GM08714 (cell line): ENCODE results near the gene DEGS1.

Source experiments
- H3K4me3 ChIP-seq: fragments of 200-500 bp; sonication (Bioruptor generic); 2 replicates; pipeline ENCODE4 v1.5.1; 2014; ENCODE audit warnings: mild to moderate bottlenecking, low read length, inconsistent platforms
- ZNF274 ChIP-seq: IDR thresholded peaks from 2 replicates; pipeline ENCODE4 v1.6.1; 2012; ENCODE audit warnings: mild to moderate bottlenecking, low read depth, low read length

DEGS1 gene

DNA sequence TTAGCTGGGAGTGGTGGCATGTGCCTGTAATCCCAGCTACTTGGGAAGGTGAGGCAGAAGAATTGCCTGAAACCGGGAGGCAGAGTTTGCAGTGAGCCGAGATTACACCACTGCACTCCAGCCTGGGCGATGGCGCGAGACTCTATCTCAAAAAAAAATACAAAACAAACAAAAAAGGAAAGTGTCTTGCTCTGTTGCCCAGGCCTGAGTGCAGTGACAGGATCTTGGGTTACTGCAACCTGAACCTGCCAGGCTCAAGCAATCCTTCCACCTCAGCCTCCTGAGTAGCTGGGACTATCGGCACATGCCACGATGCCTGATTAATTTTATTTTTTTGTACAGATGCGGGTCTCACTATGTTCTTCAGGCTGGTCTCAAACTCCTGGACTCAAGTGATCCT, 33.3 kb downstream of the DEGS1 start:
- H3K4me3 ChIP-seq = no peak overlapping the region
- TF ChIP-seq ZNF274 = no peak

GRCh38 chr1:224217655-224218623, 34.9 kb downstream of the DEGS1 start:
- TF ChIP-seq ZNF274 = no peak
- no peak overlapping the region for H3K4me3 ChIP-seq

GRCh38 chr1:224219011-224219611, 36.1 kb downstream of the DEGS1 start:
- H3K4me3 ChIP-seq = no peak overlapping the region
- no peak for TF ChIP-seq ZNF274

- no peak overlapping the region for H3K4me3 ChIP-seq
- no peak for TF ChIP-seq ZNF274
Measured at GRCh38 chr1:224219612-224220059, 36.6 kb downstream of the DEGS1 start.

GRCh38 chr1:224223819-224224714, 41.0 kb downstream of the DEGS1 start:
- TF ChIP-seq ZNF274 = no peak
- no peak overlapping the region for H3K4me3 ChIP-seq

DNA sequence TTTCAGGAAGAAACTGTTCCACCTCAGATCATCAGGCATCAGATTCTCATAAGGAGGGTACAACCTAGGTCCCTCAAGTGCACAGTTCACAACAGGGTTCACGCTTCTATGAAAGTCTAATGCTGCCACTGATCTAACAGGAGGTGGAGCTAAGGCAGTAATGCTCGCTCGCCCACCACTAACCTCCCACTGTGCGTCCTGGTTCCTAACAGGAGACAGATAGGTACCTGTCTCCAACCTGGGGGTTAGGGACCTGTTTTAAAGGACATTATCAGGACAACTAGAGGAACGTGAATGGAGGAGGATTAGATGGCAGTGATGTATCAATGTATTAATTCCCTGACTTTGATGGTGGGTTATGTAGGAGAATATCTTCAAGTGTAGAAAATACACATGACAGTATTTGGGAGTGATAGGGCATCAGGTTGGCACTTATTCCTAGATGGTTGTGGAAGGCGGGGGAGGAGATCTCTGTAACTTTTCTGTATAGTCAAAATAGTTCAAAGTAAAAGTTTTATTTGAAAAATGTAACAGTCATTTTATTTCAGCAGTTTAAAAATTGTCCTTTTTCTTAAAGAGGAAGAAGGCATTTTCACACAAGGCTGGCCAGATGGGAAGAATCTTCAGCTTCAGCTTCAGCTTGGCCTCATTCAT, 43.9 kb downstream of the DEGS1 start:
- TF ChIP-seq ZNF274 = no peak
- no peak overlapping the region for H3K4me3 ChIP-seq

DNA sequence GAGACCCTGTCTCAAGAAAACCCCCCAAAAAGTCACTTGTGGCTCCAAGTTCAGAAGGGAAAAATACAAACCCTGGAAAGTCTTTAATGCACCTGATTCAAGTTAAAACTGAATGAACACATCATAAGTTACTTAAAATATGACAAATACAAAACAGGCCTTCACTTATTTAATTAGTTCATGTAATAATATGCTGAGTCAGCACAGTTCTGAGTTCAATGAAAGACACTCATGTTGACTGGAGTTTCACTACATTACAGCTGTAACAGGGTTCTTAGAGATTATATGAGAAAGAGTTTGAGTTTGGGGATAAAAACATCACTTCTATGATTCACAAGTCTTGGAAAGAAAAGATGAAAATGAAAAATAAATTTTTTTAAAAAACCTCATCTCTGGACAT, 51.0 kb downstream of the DEGS1 start:
- no peak overlapping the region for H3K4me3 ChIP-seq
- no peak for TF ChIP-seq ZNF274

- no peak for TF ChIP-seq ZNF274
- H3K4me3 ChIP-seq = no peak overlapping the region
Measured at GRCh38 chr1:224235813-224236493, 52.9 kb downstream of the DEGS1 start.

GRCh38 chr1:224237119-224237881, 54.3 kb downstream of the DEGS1 start:
- H3K4me3 ChIP-seq = no peak overlapping the region
- no peak for TF ChIP-seq ZNF274

DNA sequence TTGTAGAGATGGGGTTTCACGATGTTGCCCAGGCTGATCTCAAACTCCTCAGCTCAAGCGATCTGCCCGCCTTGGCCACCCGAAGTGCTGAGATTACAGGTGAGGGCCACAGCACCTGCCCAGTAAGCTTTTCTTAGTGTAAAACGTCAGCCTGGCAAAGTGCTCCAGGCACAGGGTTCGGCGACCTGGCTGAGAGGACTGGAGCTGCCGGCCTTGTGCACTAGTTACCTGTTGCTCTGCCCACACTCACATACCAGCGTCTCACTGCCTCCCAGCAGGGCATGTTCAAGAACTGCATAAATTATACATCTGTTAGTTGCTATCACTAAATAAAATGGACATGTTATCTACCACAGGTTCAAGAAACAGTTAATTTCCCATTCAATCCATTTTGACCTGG, 55.2 kb downstream of the DEGS1 start:
- no peak for TF ChIP-seq ZNF274

DNA sequence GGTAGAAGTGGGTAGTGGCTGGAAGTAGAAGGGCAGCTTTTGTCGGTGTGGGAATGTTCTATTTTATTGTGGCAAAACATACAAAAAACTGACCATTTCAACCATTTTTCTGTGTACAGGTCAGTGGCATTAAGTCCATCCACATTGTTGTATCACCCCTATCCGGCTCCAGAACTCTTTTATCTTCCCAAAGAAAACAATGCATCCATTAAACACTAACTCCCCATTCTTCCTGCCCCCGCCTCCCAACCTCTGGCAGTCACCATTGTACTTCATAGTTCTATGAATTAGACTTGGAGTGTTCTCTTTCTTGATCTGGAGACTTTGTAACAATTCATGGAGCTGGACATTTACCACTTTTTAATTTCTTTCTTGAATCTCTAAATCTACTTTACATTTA, 55.7 kb downstream of the DEGS1 start:
- TF ChIP-seq ZNF274 = no peak
- H3K4me3 ChIP-seq = no peak overlapping the region

More for the DNA sequence above, 55.2 kb downstream of the DEGS1 start:
- no peak overlapping the region for H3K4me3 ChIP-seq
